SK-N-SH (cell line): Measurements from ENCODE around the gene DUSP3. TPM values are rescaled to one million over a fixed set of nuclear protein-coding genes. Genes with fewer than 3 reads are reported as not detected.

Source experiments
- CTCF ChIA-PET: fragments of 300-600, 350-600 bp; formaldehyde crosslinking; extraction: SDS; loops from one replicate; lab custom pipeline; 2021; lab: Yijun Ruan, JAX
- POLR2A ChIA-PET: fragments of 350-600 bp; sonication (Branson Sonifier 250); formaldehyde crosslinking; extraction: SDS; loops from one replicate; lab custom pipeline; 2020; ENCODE audit warnings: antibody characterized with exemption, inconsistent platforms; lab: Yijun Ruan, JAX
- DNase-seq: peaks from one replicate; pipeline ENCODE4 v3.0.0; 2012
- H2AFZ ChIP-seq: fragments of 200-600 bp; sonication (generic); 2 replicates; pipeline ENCODE4 v1.8.1; 2016; ENCODE audit warnings: antibody characterized with exemption, mild to moderate bottlenecking, low read depth
- H3F3A ChIP-seq: fragments of 200-600 bp; sonication (generic); replicated peaks from 2 replicates; pipeline ENCODE3; 2016; ENCODE audit warnings: antibody characterized with exemption, mild to moderate bottlenecking; ENCODE audit not compliant: insufficient read depth
- H3K27ac ChIP-seq, 2 experiments: fragments of 200-500 bp in 1 of 2; fragments of 200-600 bp in 1 of 2; sonication (Bioruptor generic) in 1 of 2; sonication (generic), shearing (Covaris generic) in 1 of 2; 2 replicates each; pipeline versions ENCODE4 v1.5.1 to v1.6.1; 2014 to 2016; ENCODE audit warnings: low read depth in 2 of 2, inconsistent platforms in 1 of 2, low read length in 1 of 2, mild to moderate bottlenecking in 1 of 2, mixed read lengths in 1 of 2
- H3K27me3 ChIP-seq: fragments of 200-600 bp; sonication (generic), shearing (Covaris generic); 2 replicates; pipeline ENCODE4 v1.6.1; 2016; ENCODE audit warnings: mixed run types; ENCODE audit not compliant: insufficient read depth
- H3K36me3 ChIP-seq, 2 experiments: fragments of 200-500 bp in 1 of 2; fragments of 200-600 bp in 1 of 2; sonication (Bioruptor generic) in 1 of 2; sonication (generic) in 1 of 2; replicated peaks in 1 of 2; 2 replicates each; pipeline versions ENCODE3 to v1.5.1; 2014 to 2016; ENCODE audit warnings: low read length in 1 of 2, mild to moderate bottlenecking in 1 of 2; ENCODE audit not compliant: insufficient read depth in 2 of 2, control insufficient read depth in 1 of 2
- H3K4me1 ChIP-seq, 2 experiments: fragments of 200-500 bp in 1 of 2; fragments of 200-600 bp in 1 of 2; sonication (Bioruptor generic) in 1 of 2; sonication (generic), shearing (Covaris generic) in 1 of 2; 2 replicates each; pipeline versions ENCODE4 v1.5.1 to v1.6.1; 2014 to 2016; ENCODE audit warnings: low read depth in 1 of 2, low read length in 1 of 2, mixed run types in 1 of 2; ENCODE audit not compliant: insufficient read depth in 2 of 2, control insufficient read depth in 1 of 2
- H3K4me2 ChIP-seq: fragments of 200-600 bp; sonication (generic), shearing (Covaris generic); 2 replicates; pipeline ENCODE4 v1.6.1; 2017; ENCODE audit warnings: mixed run types
- H3K4me3 ChIP-seq, 2 experiments: fragments of 200-500 bp in 1 of 2; fragments of 200-600 bp in 1 of 2; sonication (Bioruptor generic) in 1 of 2; sonication (generic), shearing (Covaris generic) in 1 of 2; 2 replicates each; pipeline versions ENCODE4 v1.5.1 to v1.8.1; 2014 to 2016; ENCODE audit warnings: low read depth in 2 of 2, inconsistent platforms in 1 of 2, low read length in 1 of 2, mild to moderate bottlenecking in 1 of 2, mixed read lengths in 1 of 2, moderate library complexity in 1 of 2
- H3K79me2 ChIP-seq: fragments of 200-600 bp; sonication (generic); 2 replicates; pipeline ENCODE4 v1.8.1; 2017; ENCODE audit warnings: mild to moderate bottlenecking; ENCODE audit not compliant: insufficient read depth
- H3K9ac ChIP-seq: fragments of 200-600 bp; sonication (generic); 2 replicates; pipeline ENCODE4 v1.6.1; 2017; ENCODE audit warnings: mixed run types
- H3K9me2 ChIP-seq: fragments of 200-600 bp; sonication (generic); 2 replicates; pipeline ENCODE4 v1.6.1; 2017; ENCODE audit warnings: mixed run types
- H3K9me3 ChIP-seq: fragments of 200-600 bp; sonication (generic); 2 replicates; pipeline ENCODE4 v1.6.1; 2017; ENCODE audit warnings: mixed run types, mild to moderate bottlenecking, moderate library complexity
- H4K20me1 ChIP-seq: fragments of 200-600 bp; sonication (generic); 2 replicates; pipeline ENCODE4 v1.6.1; 2017; ENCODE audit warnings: mild to moderate bottlenecking, mixed run types; ENCODE audit not compliant: insufficient read depth
- EZH2phosphoT487 ChIP-seq: fragments of 200-600 bp; sonication (generic); IDR thresholded peaks from 2 replicates; pipeline ENCODE4 v1.6.1; 2017; ENCODE audit warnings: low read depth, mixed run types, mild to moderate bottlenecking, antibody characterized with exemption, moderate library complexity, borderline replicate concordance
- FOXJ3 ChIP-seq: sonication (generic); formaldehyde crosslinking; IDR thresholded peaks from 2 replicates; pipeline ENCODE4 v1.5.1; 2020; ENCODE audit warnings: mild to moderate bottlenecking, missing genetic modification reagents
- FOXM1 ChIP-seq: IDR thresholded peaks from 2 replicates; pipeline ENCODE4 v1.4.0; 2012; ENCODE audit warnings: low read depth, mild to moderate bottlenecking
- GABPA ChIP-seq: IDR thresholded peaks from 2 replicates; pipeline ENCODE4 v1.4.0; 2012; ENCODE audit warnings: low read depth, mild to moderate bottlenecking
- MXI1 ChIP-seq: IDR thresholded peaks from 2 replicates; pipeline ENCODE4 v1.6.1; 2012; ENCODE audit warnings: mild to moderate bottlenecking, low read depth, low read length, improper control_type of control experiment
- NFIC ChIP-seq: IDR thresholded peaks from 2 replicates; pipeline ENCODE4 v1.4.0; 2012; ENCODE audit warnings: borderline replicate concordance
- POLR2AphosphoS5 ChIP-seq: IDR thresholded peaks from 2 replicates; pipeline ENCODE4 v1.6.1; 2012; ENCODE audit warnings: low read depth, low read length
- RAD21 ChIP-seq: IDR thresholded peaks from 2 replicates; pipeline ENCODE4 v1.6.1; 2012; ENCODE audit warnings: mild to moderate bottlenecking, low read length
- REST ChIP-seq: IDR thresholded peaks from 2 replicates; pipeline ENCODE4 v1.6.1; 2012; ENCODE audit warnings: mild to moderate bottlenecking, low read depth, low read length, moderate library complexity
- RFX5 ChIP-seq: IDR thresholded peaks from 2 replicates; pipeline ENCODE4 v1.6.1; 2012; ENCODE audit warnings: mild to moderate bottlenecking, improper control_type of control experiment, low read length
- SIN3A ChIP-seq: IDR thresholded peaks from 2 replicates; pipeline ENCODE4 v1.6.1; 2012; ENCODE audit warnings: low read depth, mild to moderate bottlenecking, low read length, moderate library complexity, borderline replicate concordance
- SMC3 ChIP-seq: IDR thresholded peaks from 2 replicates; pipeline ENCODE4 v1.6.1; 2012; ENCODE audit warnings: low read depth, low read length, improper control_type of control experiment
- TAF1 ChIP-seq: IDR thresholded peaks from 2 replicates; pipeline ENCODE4 v1.6.1; 2012; ENCODE audit warnings: low read depth, mild to moderate bottlenecking, low read length, moderate library complexity, borderline replicate concordance
- USF1 ChIP-seq: IDR thresholded peaks from 2 replicates; pipeline ENCODE4 v1.4.0; 2012; ENCODE audit warnings: low read depth, borderline replicate concordance
- WGBS: methylation state at CpG from one replicate; pipeline ENCODE4 v1.1.6; 2017; ENCODE audit warnings: low lambda C conversion rate; 5-methylcytosine and 5-hydroxymethylcytosine counted together
- polyA plus RNA-seq, 3 experiments: library from polyadenylated mRNA; depleted of rRNA; stranded (reverse); fragments of >200 nt; gene quantifications; 2 replicates each; pipeline ENCODE4 v1.2.3, GENCODE V29; 2012

The DUSP3 gene
- polyA plus RNA-seq, 1 of the 3 experiments (the other 2 are of a cell fraction), result 31.5 TPM

- no peak overlapping the region for H3K4me2 ChIP-seq
- H2AFZ ChIP-seq, result no peak overlapping the region
- peaks cover 29% of the 10 kb centered on the region for H3F3A ChIP-seq
- H3K27me3 ChIP-seq, result no peaks in the 10 kb centered on the region
- CTCF ChIA-PET, result interaction anchor here (0.7 to 1.0 kb wide), 2 partner anchors 59 to 95 kb away, joined by 3 to 7 read pairs; partner anchors contain the start of gene CD300LG
- no peaks in the 10 kb centered on the region for H3K79me2 ChIP-seq
- H3K9ac ChIP-seq, result no peak overlapping the region
- H3K36me3 ChIP-seq, result no peaks in the 10 kb centered on the region
- no peak for TF ChIP-seq TAF1
- TF ChIP-seq FOXJ3 (CRISPR knock-in tag), result no peak
- TF ChIP-seq RFX5, result no peak
- no peak for TF ChIP-seq REST
- TF ChIP-seq SMC3, result no peak
- TF ChIP-seq SIN3A, result no peak
- no peak for TF ChIP-seq MXI1
- TF ChIP-seq RAD21, result no peak
- TF ChIP-seq FOXM1, result no peak
- TF ChIP-seq NFIC, result no peak
- TF ChIP-seq USF1, result no peak
- TF ChIP-seq GABPA, result no peak
- TF ChIP-seq POLR2AphosphoS5, result no peak
- TF ChIP-seq EZH2phosphoT487, result no peak
- TF ChIP-seq, all 33 proteins: peak for 0
- Histone ChIP-seq H3K4me1 (peaks cover 0 to 11% of the 10 kb centered on the region in 2 experiments; a peak in 2 of 4 replicates), H3K9me2 (no peaks in the 10 kb centered on the region), H3K9me3 (no peaks in the 10 kb centered on the region), H4K20me1 (no peaks in the 10 kb centered on the region), H3K27ac (no peak overlapping the region), H3K4me3 (no peak overlapping the region)
- POLR2A ChIA-PET, result no interaction called here
- no peak for DNase-seq
- 74% methylated on average over 2 of the region's 2 CpGs for WGBS
Observed at GRCh38 chr17:43787728-43788127, 9.0 kb upstream of the DUSP3 start.
